A673 (cell line): ENCODE results near the gene GOLGA6L2.

ENCODE experiments used
- CTCF ChIP-seq: fragments of 300-800, 200-600 bp; sonication (generic); conservative IDR thresholded peaks from 2 replicates; pipeline ENCODE4 v1.5.1; 2017; ENCODE audit warnings: low read depth, mild to moderate bottlenecking, antibody characterized with exemption, low read length, moderate library complexity, mixed read lengths
- EZH2 ChIP-seq: fragments of 200-600 bp; sonication (generic); IDR thresholded peaks from 2 replicates; pipeline ENCODE4 v1.6.1; 2017; ENCODE audit warnings: borderline replicate concordance, low read depth, mild to moderate bottlenecking, mixed read lengths, antibody characterized with exemption, low read length; ENCODE audit not compliant: poor library complexity, severe bottlenecking

GRCh38 chr15:23411841-23412240 lies 35.2 kb downstream of the GOLGA6L2 start:
- TF ChIP-seq CTCF (no peak), EZH2 (no peak)
